GM23248 (cell line): ENCODE measurements around the gene DDX25. TPM values are rescaled to one million over a fixed set of nuclear protein-coding genes. Genes with fewer than 3 reads are reported as not detected.

Source experiments
- DNase-seq: peaks from one replicate; pipeline ENCODE4 v3.0.0-alpha.2; 2015
- H2AFZ ChIP-seq: fragments of 200-600 bp; sonication (generic); 2 replicates; pipeline ENCODE4 v1.6.1; 2016; ENCODE audit warnings: antibody characterized with exemption
- H3F3A ChIP-seq: fragments of 200-600 bp; sonication (generic); 2 replicates; pipeline ENCODE4 v1.6.1; 2016; ENCODE audit warnings: mild to moderate bottlenecking, antibody characterized with exemption, mixed run types; ENCODE audit not compliant: insufficient read depth
- H3K27ac ChIP-seq: fragments of 200-600 bp; sonication (generic); 2 replicates; pipeline ENCODE4 v1.5.1; 2016; ENCODE audit warnings: mild to moderate bottlenecking
- H3K27me3 ChIP-seq: fragments of 200-600 bp; sonication (generic); replicated peaks from 2 replicates; pipeline ENCODE4 v1.6.1; 2016; ENCODE audit warnings: mild to moderate bottlenecking; ENCODE audit not compliant: insufficient read depth
- H3K36me3 ChIP-seq: fragments of 200-600 bp; sonication (generic); 2 replicates; pipeline ENCODE4 v1.6.1; 2016; ENCODE audit warnings: low read depth, mild to moderate bottlenecking
- H3K4me1 ChIP-seq: fragments of 200-600 bp; sonication (generic); 2 replicates; pipeline ENCODE4 v1.6.1; 2016; ENCODE audit warnings: mild to moderate bottlenecking; ENCODE audit not compliant: insufficient read depth
- H3K4me2 ChIP-seq: fragments of 200-600 bp; sonication (generic); one replicate; pipeline ENCODE4 v1.6.1; 2016; ENCODE audit warnings: mild to moderate bottlenecking; ENCODE audit not compliant: unreplicated experiment
- H3K4me3 ChIP-seq: fragments of 200-600 bp; sonication (generic); 2 replicates; pipeline ENCODE4 v1.5.1; 2016; ENCODE audit warnings: mild to moderate bottlenecking
- H3K79me2 ChIP-seq: fragments of 200-600 bp; sonication (generic); 2 replicates; pipeline ENCODE4 v1.6.1; 2016; ENCODE audit warnings: mild to moderate bottlenecking; ENCODE audit not compliant: insufficient read depth
- H3K9ac ChIP-seq: fragments of 200-600 bp; sonication (generic); 2 replicates; pipeline ENCODE4 v1.6.1; 2016; ENCODE audit warnings: mild to moderate bottlenecking
- H3K9me2 ChIP-seq: fragments of 200-600 bp; sonication (generic); 2 replicates; pipeline ENCODE4 v1.6.1; 2016; ENCODE audit warnings: mixed run types, mild to moderate bottlenecking, moderate library complexity; ENCODE audit not compliant: insufficient read depth
- H3K9me3 ChIP-seq: fragments of 200-600 bp; sonication (generic); one replicate; pipeline ENCODE4 v1.6.1; 2017; ENCODE audit warnings: low read depth
- H4K20me1 ChIP-seq: fragments of 200-600 bp; sonication (generic); 2 replicates; pipeline ENCODE4 v1.6.0; 2016; ENCODE audit not compliant: insufficient read depth
- EZH2 ChIP-seq: fragments of 200-600 bp; sonication (generic); IDR thresholded peaks from 2 replicates; pipeline ENCODE4 v1.6.1; 2018; ENCODE audit warnings: antibody characterized with exemption, mild to moderate bottlenecking; ENCODE audit not compliant: insufficient read depth, poor library complexity, severe bottlenecking
- EZH2phosphoT487 ChIP-seq: fragments of 200-600 bp; sonication (generic); IDR thresholded peaks from 2 replicates; pipeline ENCODE4 v1.6.1; 2018; ENCODE audit warnings: antibody characterized with exemption, moderate library complexity, mild to moderate bottlenecking, low read depth; ENCODE audit not compliant: insufficient read depth
- WGBS, 2 experiments: methylation state at CpG; one replicate each; pipeline ENCODE4 v1.1.6; 2015 to 2017; ENCODE audit warnings: low lambda C conversion rate in 2 of 2, low coverage in 1 of 2; ENCODE audit errors: missing lambda C conversion rate in 2 of 2; 5-methylcytosine and 5-hydroxymethylcytosine counted together
- in situ Hi-C: fragments of 300-500 bp; cut with MboI; formaldehyde crosslinking; loops from 2 replicates; pipeline ENCODE4 v1.15.0; 2020
- polyA plus RNA-seq: library from polyadenylated mRNA; unstranded; fragments of >200 nt; fragmentation: Nextera tagmentation; extraction: Ambion mirVana; gene quantifications from 2 replicates; pipeline ENCODE4 v1.2.1, GENCODE V29; 2016
- total RNA-seq: library from RNA; depleted of rRNA; stranded (reverse); fragments of >200 nt; shearing (Covaris generic); gene quantifications from 2 replicates; pipeline ENCODE4 v1.2.3, GENCODE V29; 2014

Gene DDX25
- total and polyA plus RNA-seq, 2 experiments from 2014 or later, result not detected

- no peak overlapping the region for H2AFZ ChIP-seq
- H3K4me3 ChIP-seq, result no peak overlapping the region
- 0 out of 2 replicates have a peak, but pooled peaks cover 6% of the 10 kb centered on the region for H3K27me3 ChIP-seq
- in situ Hi-C loops, result no loop called here
- no peaks in the 10 kb centered on the region for H4K20me1 ChIP-seq
- H3K4me2 ChIP-seq, result no peak overlapping the region
- no peaks in the 10 kb centered on the region for H3K4me1 ChIP-seq
- no peaks in the 10 kb centered on the region for H3K9me2 ChIP-seq
- H3K27ac ChIP-seq, result no peak overlapping the region
- peak; percentile 39 for DNase-seq
- H3F3A ChIP-seq, result no peaks in the 10 kb centered on the region
- no peaks in the 10 kb centered on the region for H3K79me2 ChIP-seq
- H3K9me3 ChIP-seq, result no peaks in the 10 kb centered on the region
- H3K36me3 ChIP-seq, result no peaks in the 10 kb centered on the region
- no peak overlapping the region for H3K9ac ChIP-seq
- TF ChIP-seq EZH2 (no peak), EZH2phosphoT487 (no peak)
- 39 to 42% methylated on average over 12 of the region's 12 CpGs for WGBS, 2 experiments
These were observed 31.4 kb downstream of the DDX25 start for GRCh38 chr11:125935618-125936199.

GRCh38 chr11:125938418-125938817, 34.1 kb downstream of the DDX25 start:
- H2AFZ ChIP-seq, result peak overlapping the region; percentile 51; the same call in 1 of the 2 replicates
- in situ Hi-C loops, result no loop called here
- H3K4me1 ChIP-seq, result no peaks in the 10 kb centered on the region
- DNase-seq, result no peak
- no peak overlapping the region for H3K4me2 ChIP-seq
- no peaks in the 10 kb centered on the region for H3K36me3 ChIP-seq
- 48 to 50% methylated on average over 5 of the region's 5 CpGs for WGBS, 2 experiments
- H3K4me3 ChIP-seq, result no peak overlapping the region
- TF ChIP-seq EZH2, result no peak
- no peak overlapping the region for H3K9ac ChIP-seq
- H3F3A ChIP-seq, result no peaks in the 10 kb centered on the region
- no peaks in the 10 kb centered on the region for H3K9me3 ChIP-seq
- no peaks in the 10 kb centered on the region for H4K20me1 ChIP-seq
- H3K27me3 ChIP-seq, result no peaks in the 10 kb centered on the region; the same call in 1 of the 2 replicates
- H3K79me2 ChIP-seq, result no peaks in the 10 kb centered on the region
- no peak overlapping the region for H3K27ac ChIP-seq
- H3K9me2 ChIP-seq, result no peaks in the 10 kb centered on the region

DNA sequence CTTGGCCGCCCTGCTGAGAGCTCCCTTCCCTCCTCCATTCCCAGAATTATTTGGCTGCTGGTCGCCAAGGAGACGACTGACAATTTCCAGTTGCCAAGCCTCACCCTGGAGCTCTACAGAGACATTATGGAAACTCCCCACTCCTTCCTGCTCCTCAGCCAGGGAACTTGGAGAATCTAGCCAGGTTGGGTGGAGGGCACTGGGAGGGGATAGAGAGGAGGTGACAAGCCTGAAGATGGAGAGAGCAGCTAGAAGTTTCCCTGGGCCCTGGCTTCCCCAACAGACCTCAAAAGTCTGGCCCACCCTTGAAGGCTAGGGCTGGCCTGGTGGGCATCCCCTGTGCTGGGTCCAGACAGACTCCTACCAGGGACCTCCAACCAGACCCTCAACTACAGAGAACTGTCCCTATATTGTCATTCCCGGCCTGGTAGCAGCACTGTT, 34.8 kb downstream of the DDX25 start:
- in situ Hi-C loops, result no loop called here
- TF ChIP-seq EZH2, result no peak
- no peak for TF ChIP-seq EZH2phosphoT487
- Histone ChIP-seq H3K79me2 (no peaks in the 10 kb centered on the region), H3K4me1 (no peaks in the 10 kb centered on the region), H3K9ac (no peak overlapping the region), H3K27me3 (no peaks in the 10 kb centered on the region; the same call in 1 of the 2 replicates), H3K9me2 (no peaks in the 10 kb centered on the region), H3K27ac (no peak overlapping the region), H3F3A (no peaks in the 10 kb centered on the region), H2AFZ (no peak overlapping the region), H3K9me3 (no peaks in the 10 kb centered on the region), H3K4me3 (no peak overlapping the region), H4K20me1 (no peaks in the 10 kb centered on the region), H3K36me3 (no peaks in the 10 kb centered on the region), H3K4me2 (no peak overlapping the region)
- DNase-seq, result peak; percentile 23
- 18 to 20% methylated on average over 4 of the region's 4 CpGs for WGBS, 2 experiments

GRCh38 chr11:125940145-125940544, 35.8 kb downstream of the DDX25 start:
- in situ Hi-C loops, result no loop called here
- 88 to 95% methylated on average over 4 of the region's 4 CpGs for WGBS, 2 experiments

More at GRCh38 chr11:125940145-125940544, 35.8 kb downstream of the DDX25 start:
- H3K79me2 ChIP-seq, result no peaks in the 10 kb centered on the region
- no peak overlapping the region for H3K27ac ChIP-seq
- no peaks in the 10 kb centered on the region for H4K20me1 ChIP-seq
- TF ChIP-seq EZH2, result no peak
- no peak for TF ChIP-seq EZH2phosphoT487
- H2AFZ ChIP-seq, result no peak overlapping the region
- no peak overlapping the region for H3K4me2 ChIP-seq
- H3F3A ChIP-seq, result no peaks in the 10 kb centered on the region
- H3K9me3 ChIP-seq, result no peaks in the 10 kb centered on the region
- no peak overlapping the region for H3K9ac ChIP-seq
- H3K4me1 ChIP-seq, result no peaks in the 10 kb centered on the region
- H3K27me3 ChIP-seq, result no peaks in the 10 kb centered on the region; the same call in 1 of the 2 replicates
- no peak for DNase-seq
- H3K36me3 ChIP-seq, result no peaks in the 10 kb centered on the region
- H3K4me3 ChIP-seq, result no peak overlapping the region
- no peaks in the 10 kb centered on the region for H3K9me2 ChIP-seq
